ENCODE data around the gene SAMD4A. TPM values are rescaled to one million over a fixed set of nuclear protein-coding genes. Genes with fewer than 3 reads are reported as not detected.
A peak's percentile ranks its signal among the peaks of the same experiment; 100 is the strongest.

The SAMD4A gene
- total and polyA plus RNA-seq, 2 of the 4 experiments (the other 2 are of a cell fraction): 22.9 to 38.2 TPM

GRCh38 chr14:54590481-54590880 lies 23.6 kb downstream of the SAMD4A start:
- Histone ChIP-seq H3K79me1 (ENCODE audit: low read depth in 1 of 2, low read length in 2 of 2) (peaks cover 17 to 59% of the 10 kb centered on the region in 2 experiments), H3K4me1 (ENCODE audit: control insufficient read depth, insufficient read depth, low read length) (peaks cover 11% of the 10 kb centered on the region), H3K18ac (ENCODE audit: low read depth, low read length) (no peak overlapping the region), H3K27ac (ENCODE audit: insufficient read depth, low read length) (peak overlapping the region; percentile 14; the same call in 1 of the 2 replicates), H2BK120ac (ENCODE audit: low read depth, low read length) (no peak overlapping the region), H3K27me3 (ENCODE audit: control insufficient read depth, insufficient read depth, low read length) (no peaks in the 10 kb centered on the region), H3K9ac (ENCODE audit: low read depth, low read length) (no peak overlapping the region), H4K91ac (ENCODE audit: insufficient read depth, low read depth, low read length) (no peak overlapping the region), H3K56ac (ENCODE audit: extremely low read depth, insufficient read depth, low read length) (no peak overlapping the region), H3K23ac (ENCODE audit: low read depth, low read length) (peak overlapping the region; percentile 15; the same call in 1 of the 2 replicates), H3K4me2 (ENCODE audit: low read depth, low read length) (no peak overlapping the region), H2AK9ac (replicated peaks; ENCODE audit: low read depth, low read length, poor library complexity) (no peak overlapping the region), H3K4ac (ENCODE audit: low read depth, low read length) (no peak overlapping the region), H2BK20ac (ENCODE audit: low read depth, low read length) (no peak overlapping the region), H4K8ac (ENCODE audit: low read depth in 2 of 2, low read length in 2 of 2) (no peak overlapping the region), H2BK5ac (ENCODE audit: low read depth, low read length, poor library complexity, severe bottlenecking) (peak overlapping the region; percentile 12), H2BK15ac (ENCODE audit: low read depth, low read length) (no peak overlapping the region), H3K4me3 (ENCODE audit: insufficient read depth, low read depth, low read length) (no peak overlapping the region), H4K5ac (ENCODE audit: low read depth, low read length) (no peak overlapping the region), H2AFZ (replicated peaks; ENCODE audit: low read length, poor library complexity) (no peak overlapping the region), H3K14ac (replicated peaks; ENCODE audit: low read depth, low read length) (peak overlapping the region; percentile 8; the same call in 1 of the 2 replicates), H3K9me1 (ENCODE audit: insufficient read depth, low read length) (peaks cover 24% of the 10 kb centered on the region), H2AK5ac (ENCODE audit: low read depth, low read length) (peak overlapping the region; percentile 20; the same call in 1 of the 2 replicates), H3K9me3 (ENCODE audit: control insufficient read depth, insufficient read depth, low read length) (no peaks in the 10 kb centered on the region), H4K20me1 (ENCODE audit: insufficient read depth, low read length) (peaks cover 48% of the 10 kb centered on the region), H3K36me3 (ENCODE audit: control insufficient read depth, insufficient read depth, low read length) (peaks cover under 1% of the 10 kb centered on the region; the same call in 1 of the 2 replicates)
- ChIA-PET CTCF (interaction anchor here (1.2 kb wide), 1 partner anchor 8 kb away, joined by 4 read pairs; no protein-coding TSS in a partner anchor), POLR2A (ENCODE audit: unreplicated experiment) (interaction anchor here (1.2 kb wide), 1 partner anchor 12 kb away, joined by 4 read pairs; no protein-coding TSS in a partner anchor)
- in situ Hi-C loops (cut with MboI; ENCODE audit: low sequenced_read_pairs) (no loop called here), intact Hi-C loops (cut with micrococcal nuclease) (loop anchor here (2.0 kb wide), 1 partner anchor 14 kb away; no protein-coding TSS in a partner anchor), dilution Hi-C loops (cut with HindIII; ENCODE audit: low sequenced_read_pairs, unreplicated experiment) (no loop called here)
- no TSS peak for BruUV-seq (replicated peaks)
- peak; percentile 28; the same call in 1 of the 2 replicates for ATAC-seq (ENCODE audit: low read depth)
- no peak for TF ChIP-seq POLR2A (IDR thresholded peaks at IDR 0.05; ENCODE audit: low read depth, low read length)
- TF ChIP-seq RCOR1 (IDR thresholded peaks at IDR 0.05; ENCODE audit: insufficient replicate concordance, low read length): no peak
- TF ChIP-seq CEBPB (IDR thresholded peaks at IDR 0.05; ENCODE audit: low read depth, low read length): no peak
- no peak for DNase-seq
